Rectal smooth muscle tissue (tissue), 1 donor: ENCODE measurements around the gene RNF212B.
"Not testable (repeated sequence)": the region's sequence is repeated elsewhere in the genome, so short reads cannot be mapped to it uniquely, and the experiment has no call there.

Experiments
- H3K27ac ChIP-seq: one replicate; pipeline ENCODE4 v1.7.0; 2013; ENCODE audit warnings: low read depth, low read length, inconsistent platforms
- H3K27me3 ChIP-seq: one replicate; pipeline ENCODE4 v1.7.0; 2013; ENCODE audit warnings: low read length; ENCODE audit not compliant: control insufficient read depth, insufficient read depth
- H3K36me3 ChIP-seq: one replicate; pipeline ENCODE4 v1.7.0; 2013; ENCODE audit warnings: low read length; ENCODE audit not compliant: control insufficient read depth, insufficient read depth
- H3K4me1 ChIP-seq: one replicate; pipeline ENCODE4 v1.7.0; 2013; ENCODE audit warnings: low read length; ENCODE audit not compliant: control insufficient read depth, insufficient read depth
- H3K4me3 ChIP-seq: one replicate; pipeline ENCODE4 v1.7.0; 2013; ENCODE audit warnings: low read length
- H3K9ac ChIP-seq: one replicate; pipeline ENCODE4 v1.7.0; 2013; ENCODE audit warnings: low read length

The RNF212B gene

GRCh38 chr14:23237772-23238594 lies at the start of gene RNF212B:
TSS of gene RNF212B (plus strand) at chr14:23237936. CDS start at chr14:23240346, 2,410 bp downstream.
- H3K27ac ChIP-seq: peak within 1 kb of the TSS; percentile 41
- H3K9ac ChIP-seq: no peak within 1 kb of the TSS
- H3K4me3 ChIP-seq: peak within 1 kb of the TSS; percentile 51

GRCh38 chr14:23193432-23193831 lies 44.3 kb upstream of the RNF212B start:
- H3K4me1 ChIP-seq: no peaks in the 10 kb centered on the region
- no peaks in the 10 kb centered on the region for H3K36me3 ChIP-seq
- no peak overlapping the region for H3K9ac ChIP-seq
- no peaks in the 10 kb centered on the region for H3K27me3 ChIP-seq
- H3K4me3 ChIP-seq: no peak overlapping the region
- no peak overlapping the region for H3K27ac ChIP-seq

More at GRCh38 chr14:23237772-23238594, at the start of gene RNF212B:
- Histone ChIP-seq H3K27me3 (no peaks in the 10 kb centered on the region), H3K36me3 (no peaks in the 10 kb centered on the region), H3K4me1 (no peaks in the 10 kb centered on the region)

- no peak overlapping the region for H3K27ac ChIP-seq
- no peaks in the 10 kb centered on the region for H3K27me3 ChIP-seq
- no peak overlapping the region for H3K4me3 ChIP-seq
- no peaks in the 10 kb centered on the region for H3K36me3 ChIP-seq
- H3K4me1 ChIP-seq: no peaks in the 10 kb centered on the region
- no peak overlapping the region for H3K9ac ChIP-seq
These were observed 42.1 kb upstream of the RNF212B start for GRCh38 chr14:23195552-23196101.

GRCh38 chr14:23196487-23196886 lies 41.2 kb upstream of the RNF212B start:
- not testable (repeated sequence) for H3K4me1 ChIP-seq, H3K27ac ChIP-seq

GRCh38 chr14:23199141-23199540 lies 38.6 kb upstream of the RNF212B start:
- H3K27ac ChIP-seq, H3K27me3 ChIP-seq, H3K4me3 ChIP-seq, H3K9ac ChIP-seq, H3K36me3 ChIP-seq, H3K4me1 ChIP-seq: not testable (repeated sequence)

More at GRCh38 chr14:23196487-23196886, 41.2 kb upstream of the RNF212B start:
- H3K36me3 ChIP-seq, H3K4me3 ChIP-seq, H3K9ac ChIP-seq, H3K27me3 ChIP-seq: not testable (repeated sequence)

GRCh38 chr14:23202001-23202400 lies 35.7 kb upstream of the RNF212B start:
- Histone ChIP-seq H3K4me3 (no peak overlapping the region), H3K27ac (no peak overlapping the region), H3K27me3 (no peaks in the 10 kb centered on the region), H3K9ac (no peak overlapping the region), H3K36me3 (no peaks in the 10 kb centered on the region), H3K4me1 (no peaks in the 10 kb centered on the region)

GRCh38 chr14:23206422-23207145 lies 31.2 kb upstream of the RNF212B start:
- no peaks in the 10 kb centered on the region for H3K27me3 ChIP-seq

GRCh38 chr14:23207146-23207540 lies 30.6 kb upstream of the RNF212B start:
- no peaks in the 10 kb centered on the region for H3K36me3 ChIP-seq
- no peak overlapping the region for H3K4me3 ChIP-seq
- H3K4me1 ChIP-seq: no peaks in the 10 kb centered on the region
- no peaks in the 10 kb centered on the region for H3K27me3 ChIP-seq
- H3K27ac ChIP-seq: no peak overlapping the region
- no peak overlapping the region for H3K9ac ChIP-seq

More at GRCh38 chr14:23206422-23207145, 31.2 kb upstream of the RNF212B start:
- no peak overlapping the region for H3K27ac ChIP-seq
- no peak overlapping the region for H3K9ac ChIP-seq
- H3K4me1 ChIP-seq: no peaks in the 10 kb centered on the region
- H3K4me3 ChIP-seq: no peak overlapping the region
- H3K36me3 ChIP-seq: no peaks in the 10 kb centered on the region

- Histone ChIP-seq H3K36me3 (no peaks in the 10 kb centered on the region), H3K9ac (no peak overlapping the region), H3K27ac (no peak overlapping the region), H3K4me1 (no peaks in the 10 kb centered on the region), H3K4me3 (no peak overlapping the region), H3K27me3 (no peaks in the 10 kb centered on the region)
These were observed 29.4 kb upstream of the RNF212B start for GRCh38 chr14:23208324-23208723.

- Histone ChIP-seq H3K9ac (no peak overlapping the region), H3K36me3 (no peaks in the 10 kb centered on the region), H3K27ac (no peak overlapping the region), H3K4me3 (no peak overlapping the region), H3K4me1 (no peaks in the 10 kb centered on the region), H3K27me3 (no peaks in the 10 kb centered on the region)
These were observed 27.9 kb upstream of the RNF212B start for GRCh38 chr14:23209651-23210423.

GRCh38 chr14:23215421-23215820 lies 22.3 kb upstream of the RNF212B start:
- Histone ChIP-seq H3K4me3 (no peak overlapping the region), H3K27me3 (no peaks in the 10 kb centered on the region), H3K27ac (no peak overlapping the region), H3K36me3 (no peaks in the 10 kb centered on the region), H3K4me1 (no peaks in the 10 kb centered on the region), H3K9ac (no peak overlapping the region)
